GM12874 (cell line): ENCODE data around the gene PGC.

ENCODE experiments used
- CTCF ChIP-seq: IDR thresholded peaks from 2 replicates; pipeline ENCODE4 v1.5.1; 2011; ENCODE audit warnings: low read depth, mild to moderate bottlenecking, control low read depth, low read length, moderate library complexity; ENCODE audit not compliant: insufficient read depth

PGC gene

GRCh38 chr6:41759905-41760579, 12.8 kb upstream of the PGC start:
- TF ChIP-seq CTCF, result no peak

- TF ChIP-seq CTCF, result no peak
Observed at GRCh38 chr6:41759106-41759904, 12.1 kb upstream of the PGC start.

- no peak for TF ChIP-seq CTCF
Observed at GRCh38 chr6:41758641-41759035, 11.4 kb upstream of the PGC start.

- no peak for TF ChIP-seq CTCF
Observed at GRCh38 chr6:41757931-41758640, 10.9 kb upstream of the PGC start.

- TF ChIP-seq CTCF, result no peak
Observed at GRCh38 chr6:41757271-41757670, 10.1 kb upstream of the PGC start.

GRCh38 chr6:41756354-41756753, 9.2 kb upstream of the PGC start:
- TF ChIP-seq CTCF, result no peak

GRCh38 chr6:41755895-41756294, 8.7 kb upstream of the PGC start:
- no peak for TF ChIP-seq CTCF
